ENCODE results near the gene SHH.

DNA sequence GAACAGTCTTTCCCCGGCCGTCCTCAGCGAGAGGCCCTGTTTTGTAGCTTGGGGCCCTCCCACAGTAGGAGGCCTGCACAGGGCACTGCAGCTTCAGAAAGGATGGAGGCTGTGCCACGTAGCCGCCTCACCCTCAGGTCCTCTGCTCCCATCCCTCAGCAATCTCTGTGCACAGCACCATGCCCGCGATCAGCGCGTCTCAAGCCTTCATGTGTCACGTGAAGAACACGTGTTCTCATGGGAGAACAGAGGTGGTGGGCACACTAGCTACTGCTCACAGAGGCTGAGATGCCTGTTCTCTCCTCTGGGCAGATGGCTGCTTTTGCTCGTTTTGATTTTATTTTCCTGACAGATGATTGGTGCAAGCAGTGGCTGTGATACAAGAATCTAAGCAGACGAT, 8.5 kb upstream of the SHH start:
- TF ChIP-seq, protein P1, sequence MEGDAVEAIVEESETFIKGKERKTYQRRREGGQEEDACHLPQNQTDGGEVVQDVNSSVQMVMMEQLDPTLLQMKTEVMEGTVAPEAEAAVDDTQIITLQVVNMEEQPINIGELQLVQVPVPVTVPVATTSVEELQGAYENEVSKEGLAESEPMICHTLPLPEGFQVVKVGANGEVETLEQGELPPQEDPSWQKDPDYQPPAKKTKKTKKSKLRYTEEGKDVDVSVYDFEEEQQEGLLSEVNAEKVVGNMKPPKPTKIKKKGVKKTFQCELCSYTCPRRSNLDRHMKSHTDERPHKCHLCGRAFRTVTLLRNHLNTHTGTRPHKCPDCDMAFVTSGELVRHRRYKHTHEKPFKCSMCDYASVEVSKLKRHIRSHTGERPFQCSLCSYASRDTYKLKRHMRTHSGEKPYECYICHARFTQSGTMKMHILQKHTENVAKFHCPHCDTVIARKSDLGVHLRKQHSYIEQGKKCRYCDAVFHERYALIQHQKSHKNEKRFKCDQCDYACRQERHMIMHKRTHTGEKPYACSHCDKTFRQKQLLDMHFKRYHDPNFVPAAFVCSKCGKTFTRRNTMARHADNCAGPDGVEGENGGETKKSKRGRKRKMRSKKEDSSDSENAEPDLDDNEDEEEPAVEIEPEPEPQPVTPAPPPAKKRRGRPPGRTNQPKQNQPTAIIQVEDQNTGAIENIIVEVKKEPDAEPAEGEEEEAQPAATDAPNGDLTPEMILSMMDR (conservative IDR thresholded peaks at IDR 0.05; ENCODE audit: low read depth, low read length) = no peak
- TF ChIP-seq EZH2 (IDR thresholded peaks at IDR 0.05; ENCODE audit: borderline replicate concordance, low read depth, low read length, poor library complexity, severe bottlenecking) = no peak
